Skeletal muscle satellite cell (primary cell): Measurements from ENCODE around the gene DTNBP1.

ENCODE experiments used
- H3K27me3 ChIP-seq: 2 replicates; pipeline ENCODE4 v1.7.0; 2013; ENCODE audit warnings: low read length; ENCODE audit not compliant: control insufficient read depth, insufficient read depth
- H3K36me3 ChIP-seq: 2 replicates; pipeline ENCODE4 v1.7.0; 2013; ENCODE audit warnings: mild to moderate bottlenecking, control low read depth, low read length; ENCODE audit not compliant: insufficient read depth
- H3K4me1 ChIP-seq: 2 replicates; pipeline ENCODE4 v1.7.0; 2013; ENCODE audit warnings: low read length; ENCODE audit not compliant: control insufficient read depth, insufficient read depth
- H3K4me2 ChIP-seq: 2 replicates; pipeline ENCODE4 v1.7.0; 2013; ENCODE audit warnings: mild to moderate bottlenecking, low read length
- H3K4me3 ChIP-seq: 2 replicates; pipeline ENCODE4 v1.7.0; 2013; ENCODE audit warnings: low read length
- H3K9ac ChIP-seq: 2 replicates; pipeline ENCODE4 v1.7.0; 2013; ENCODE audit warnings: mild to moderate bottlenecking, low read depth, low read length, moderate library complexity
- H3K9me3 ChIP-seq: replicated peaks from 2 replicates; pipeline ENCODE4 v1.7.0; 2013; ENCODE audit warnings: mild to moderate bottlenecking, control low read depth, low read length

Gene DTNBP1

GRCh38 chr6:15489261-15489962 lies 173.4 kb downstream of the DTNBP1 start:
- H3K9ac ChIP-seq, result no peak overlapping the region
- H3K4me3 ChIP-seq, result no peak overlapping the region
- no peak overlapping the region for H3K4me2 ChIP-seq
- H3K27me3 ChIP-seq, result no peaks in the 10 kb centered on the region
- H3K36me3 ChIP-seq, result peaks cover 18% of the 10 kb centered on the region
- peaks cover 10% of the 10 kb centered on the region for H3K4me1 ChIP-seq
- H3K9me3 ChIP-seq, result no peaks in the 10 kb centered on the region

- no peak overlapping the region for H3K4me2 ChIP-seq
- peaks cover 3% of the 10 kb centered on the region for H3K4me1 ChIP-seq
- no peaks in the 10 kb centered on the region for H3K9me3 ChIP-seq
- H3K27me3 ChIP-seq, result no peaks in the 10 kb centered on the region
- peaks cover 18% of the 10 kb centered on the region for H3K36me3 ChIP-seq
- H3K9ac ChIP-seq, result no peak overlapping the region
- H3K4me3 ChIP-seq, result no peak overlapping the region
Observed at GRCh38 chr6:15487262-15487661, 175.6 kb downstream of the DTNBP1 start.

- Histone ChIP-seq H3K36me3 (peaks cover 18% of the 10 kb centered on the region), H3K9ac (no peak overlapping the region), H3K4me1 (no peaks in the 10 kb centered on the region), H3K4me3 (no peak overlapping the region), H3K4me2 (no peak overlapping the region), H3K27me3 (no peaks in the 10 kb centered on the region), H3K9me3 (no peaks in the 10 kb centered on the region)
Observed at GRCh38 chr6:15485936-15486335, 176.9 kb downstream of the DTNBP1 start.

GRCh38 chr6:15484821-15485220 lies 178.0 kb downstream of the DTNBP1 start:
- Histone ChIP-seq H3K4me1 (peaks cover 6% of the 10 kb centered on the region), H3K4me3 (no peak overlapping the region), H3K36me3 (peaks cover 18% of the 10 kb centered on the region), H3K4me2 (no peak overlapping the region), H3K9me3 (no peaks in the 10 kb centered on the region), H3K9ac (no peak overlapping the region), H3K27me3 (no peaks in the 10 kb centered on the region)

- no peak overlapping the region for H3K4me3 ChIP-seq
- peaks cover 11% of the 10 kb centered on the region for H3K4me1 ChIP-seq
- no peaks in the 10 kb centered on the region for H3K27me3 ChIP-seq
- peaks cover 14% of the 10 kb centered on the region for H3K36me3 ChIP-seq
- H3K9me3 ChIP-seq, result no peaks in the 10 kb centered on the region
- H3K4me2 ChIP-seq, result no peak overlapping the region
- H3K9ac ChIP-seq, result no peak overlapping the region
Observed at GRCh38 chr6:15484140-15484539, 178.7 kb downstream of the DTNBP1 start.

GRCh38 chr6:15483060-15483459 lies 179.8 kb downstream of the DTNBP1 start:
- H3K4me2 ChIP-seq, result no peak overlapping the region
- H3K9me3 ChIP-seq, result no peaks in the 10 kb centered on the region
- no peak overlapping the region for H3K9ac ChIP-seq
- peaks cover 3% of the 10 kb centered on the region for H3K36me3 ChIP-seq
- H3K27me3 ChIP-seq, result no peaks in the 10 kb centered on the region
- H3K4me3 ChIP-seq, result no peak overlapping the region
- peaks cover 11% of the 10 kb centered on the region for H3K4me1 ChIP-seq

GRCh38 chr6:15481390-15482291 lies 181.2 kb downstream of the DTNBP1 start:
- no peaks in the 10 kb centered on the region for H3K27me3 ChIP-seq
- H3K4me3 ChIP-seq, result no peak overlapping the region
- peaks cover 20% of the 10 kb centered on the region for H3K4me1 ChIP-seq
- H3K9me3 ChIP-seq, result no peaks in the 10 kb centered on the region
- H3K4me2 ChIP-seq, result no peak overlapping the region
- H3K9ac ChIP-seq, result no peak overlapping the region
- no peaks in the 10 kb centered on the region for H3K36me3 ChIP-seq

- Histone ChIP-seq H3K9me3 (no peaks in the 10 kb centered on the region), H3K4me1 (peaks cover 20% of the 10 kb centered on the region), H3K36me3 (no peaks in the 10 kb centered on the region), H3K9ac (no peak overlapping the region), H3K4me2 (no peak overlapping the region), H3K4me3 (no peak overlapping the region), H3K27me3 (no peaks in the 10 kb centered on the region)
Observed at GRCh38 chr6:15480525-15480924, 182.3 kb downstream of the DTNBP1 start.

- Histone ChIP-seq H3K4me2 (no peak overlapping the region), H3K9ac (no peak overlapping the region), H3K4me1 (peaks cover 21% of the 10 kb centered on the region), H3K4me3 (no peak overlapping the region), H3K27me3 (no peaks in the 10 kb centered on the region), H3K36me3 (no peaks in the 10 kb centered on the region), H3K9me3 (no peaks in the 10 kb centered on the region)
Observed at GRCh38 chr6:15479761-15480160, 183.1 kb downstream of the DTNBP1 start.

GRCh38 chr6:15477746-15478145 lies 185.1 kb downstream of the DTNBP1 start:
- Histone ChIP-seq H3K4me3 (no peak overlapping the region), H3K4me1 (peaks cover 33% of the 10 kb centered on the region), H3K4me2 (no peak overlapping the region), H3K36me3 (no peaks in the 10 kb centered on the region), H3K27me3 (no peaks in the 10 kb centered on the region), H3K9me3 (no peaks in the 10 kb centered on the region), H3K9ac (no peak overlapping the region)

- Histone ChIP-seq H3K9ac (no peak overlapping the region), H3K9me3 (no peaks in the 10 kb centered on the region), H3K4me1 (peaks cover 33% of the 10 kb centered on the region), H3K4me3 (no peak overlapping the region), H3K36me3 (no peaks in the 10 kb centered on the region), H3K27me3 (no peaks in the 10 kb centered on the region), H3K4me2 (no peak overlapping the region)
Observed at GRCh38 chr6:15476631-15477380, 186.0 kb downstream of the DTNBP1 start.
